ENCODE measurements around the gene GJA3. TPM values are rescaled to one million over a fixed set of nuclear protein-coding genes. Genes with fewer than 3 reads are reported as not detected.

Gene GJA3
- total and polyA plus RNA-seq, 4 donors = 0.13 to 1.6 (median 0.43) TPM

- Histone ChIP-seq H3K27ac (ENCODE audit: low read depth, low read length) (no peak overlapping the region), H3K27me3 (ENCODE audit: control insufficient read depth, insufficient read depth, low read length) (peaks cover 19% of the 10 kb centered on the region), H3K36me3 (ENCODE audit: control insufficient read depth, insufficient read depth, low read length) (no peaks in the 10 kb centered on the region), H3K9me3 (ENCODE audit: control insufficient read depth, insufficient read depth, low read length) (no peaks in the 10 kb centered on the region), H3K4me3 (ENCODE audit: low read depth, low read length) (no peak overlapping the region), H3K4me1 (ENCODE audit: control insufficient read depth, insufficient read depth, low read length) (no peaks in the 10 kb centered on the region)
- peak in 1 of 6 donors; percentile 55 for DNase-seq (ENCODE audit: low read depth in 4 of 6, low spot score in 6 of 6)
- 69% methylated on average over 6 of the region's 12 CpGs for WGBS (ENCODE audit: insufficient coverage)
These were observed 24.7 kb upstream of the GJA3 start for GRCh38 chr13:20185366-20186056.

- H3K27me3 ChIP-seq (ENCODE audit: control insufficient read depth, insufficient read depth, low read length) = peaks cover 20% of the 10 kb centered on the region
- H3K27ac ChIP-seq (ENCODE audit: low read depth, low read length) = no peak overlapping the region
- H3K4me3 ChIP-seq (ENCODE audit: low read depth, low read length) = no peak overlapping the region
- peak in 5 of 6 donors; percentile 63 to 94 (median 67) for DNase-seq (ENCODE audit: low read depth in 4 of 6, low spot score in 6 of 6)
- no peaks in the 10 kb centered on the region for H3K36me3 ChIP-seq (ENCODE audit: control insufficient read depth, insufficient read depth, low read length)
- H3K4me1 ChIP-seq (ENCODE audit: control insufficient read depth, insufficient read depth, low read length) = peaks cover 6% of the 10 kb centered on the region
- WGBS (ENCODE audit: insufficient coverage) = 28% methylated on average over 4 of the region's 5 CpGs
- H3K9me3 ChIP-seq (ENCODE audit: control insufficient read depth, insufficient read depth, low read length) = no peaks in the 10 kb centered on the region
These were observed 21.5 kb upstream of the GJA3 start for GRCh38 chr13:20182231-20182846.

- Histone ChIP-seq H3K9me3 (ENCODE audit: control insufficient read depth, insufficient read depth, low read length) (no peaks in the 10 kb centered on the region), H3K27ac (ENCODE audit: low read depth, low read length) (no peak overlapping the region), H3K27me3 (ENCODE audit: control insufficient read depth, insufficient read depth, low read length) (peaks cover 29% of the 10 kb centered on the region), H3K4me3 (ENCODE audit: low read depth, low read length) (no peak overlapping the region), H3K36me3 (ENCODE audit: control insufficient read depth, insufficient read depth, low read length) (no peaks in the 10 kb centered on the region), H3K4me1 (ENCODE audit: control insufficient read depth, insufficient read depth, low read length) (peaks cover 12% of the 10 kb centered on the region)
- DNase-seq (ENCODE audit: low read depth in 4 of 6, low spot score in 6 of 6) = peak in 2 of 6 donors; percentile 69 to 88
- 20% methylated on average over 1 of the region's 3 CpGs for WGBS (ENCODE audit: insufficient coverage)
These were observed 20.3 kb upstream of the GJA3 start for GRCh38 chr13:20181188-20181587.

- Histone ChIP-seq H3K4me1 (ENCODE audit: control insufficient read depth, insufficient read depth, low read length) (peaks cover 12% of the 10 kb centered on the region), H3K9me3 (ENCODE audit: control insufficient read depth, insufficient read depth, low read length) (no peaks in the 10 kb centered on the region), H3K4me3 (ENCODE audit: low read depth, low read length) (no peak overlapping the region), H3K36me3 (ENCODE audit: control insufficient read depth, insufficient read depth, low read length) (no peaks in the 10 kb centered on the region), H3K27ac (ENCODE audit: low read depth, low read length) (no peak overlapping the region), H3K27me3 (ENCODE audit: control insufficient read depth, insufficient read depth, low read length) (peaks cover 29% of the 10 kb centered on the region)
- DNase-seq (ENCODE audit: low read depth in 4 of 6, low spot score in 6 of 6) = no peak
- 73% methylated on average over 5 of the region's 5 CpGs for WGBS (ENCODE audit: insufficient coverage)
These were observed 17.3 kb upstream of the GJA3 start for GRCh38 chr13:20178156-20178555.

GRCh38 chr13:20177049-20177831 is 16.4 kb upstream of the GJA3 start:
- no peak overlapping the region for H3K4me3 ChIP-seq (ENCODE audit: low read depth, low read length)
- no peak for DNase-seq (ENCODE audit: low read depth in 4 of 6, low spot score in 6 of 6)
- H3K4me1 ChIP-seq (ENCODE audit: control insufficient read depth, insufficient read depth, low read length) = peaks cover 12% of the 10 kb centered on the region
- peaks cover 29% of the 10 kb centered on the region for H3K27me3 ChIP-seq (ENCODE audit: control insufficient read depth, insufficient read depth, low read length)
- no peak overlapping the region for H3K27ac ChIP-seq (ENCODE audit: low read depth, low read length)
- no peaks in the 10 kb centered on the region for H3K9me3 ChIP-seq (ENCODE audit: control insufficient read depth, insufficient read depth, low read length)
- no peaks in the 10 kb centered on the region for H3K36me3 ChIP-seq (ENCODE audit: control insufficient read depth, insufficient read depth, low read length)
- 36% methylated on average over 67 of the region's 67 CpGs for WGBS (ENCODE audit: insufficient coverage)

GRCh38 chr13:20175907-20176652 is 15.2 kb upstream of the GJA3 start:
- peaks cover 29% of the 10 kb centered on the region for H3K27me3 ChIP-seq (ENCODE audit: control insufficient read depth, insufficient read depth, low read length)
- 76% methylated on average over 13 of the region's 14 CpGs for WGBS (ENCODE audit: insufficient coverage)
- peak in 1 of 6 donors; percentile 43 for DNase-seq (ENCODE audit: low read depth in 4 of 6, low spot score in 6 of 6)
- H3K4me1 ChIP-seq (ENCODE audit: control insufficient read depth, insufficient read depth, low read length) = peaks cover 12% of the 10 kb centered on the region
- no peaks in the 10 kb centered on the region for H3K36me3 ChIP-seq (ENCODE audit: control insufficient read depth, insufficient read depth, low read length)
- no peaks in the 10 kb centered on the region for H3K9me3 ChIP-seq (ENCODE audit: control insufficient read depth, insufficient read depth, low read length)
- H3K27ac ChIP-seq (ENCODE audit: low read depth, low read length) = no peak overlapping the region
- H3K4me3 ChIP-seq (ENCODE audit: low read depth, low read length) = no peak overlapping the region

GRCh38 chr13:20175406-20175794 is 14.5 kb upstream of the GJA3 start:
- Histone ChIP-seq H3K27me3 (ENCODE audit: control insufficient read depth, insufficient read depth, low read length) (peaks cover 31% of the 10 kb centered on the region), H3K4me1 (ENCODE audit: control insufficient read depth, insufficient read depth, low read length) (peaks cover 12% of the 10 kb centered on the region), H3K9me3 (ENCODE audit: control insufficient read depth, insufficient read depth, low read length) (no peaks in the 10 kb centered on the region), H3K36me3 (ENCODE audit: control insufficient read depth, insufficient read depth, low read length) (no peaks in the 10 kb centered on the region), H3K27ac (ENCODE audit: low read depth, low read length) (no peak overlapping the region), H3K4me3 (ENCODE audit: low read depth, low read length) (no peak overlapping the region)
- WGBS (ENCODE audit: insufficient coverage) = 67% methylated on average over 1 of the region's 3 CpGs
- no peak for DNase-seq (ENCODE audit: low read depth in 4 of 6, low spot score in 6 of 6)

GRCh38 chr13:20174656-20175405 is 14.0 kb upstream of the GJA3 start:
- H3K9me3 ChIP-seq (ENCODE audit: control insufficient read depth, insufficient read depth, low read length) = no peaks in the 10 kb centered on the region
- peaks cover 31% of the 10 kb centered on the region for H3K27me3 ChIP-seq (ENCODE audit: control insufficient read depth, insufficient read depth, low read length)
- no peak overlapping the region for H3K27ac ChIP-seq (ENCODE audit: low read depth, low read length)
- peaks cover 12% of the 10 kb centered on the region for H3K4me1 ChIP-seq (ENCODE audit: control insufficient read depth, insufficient read depth, low read length)
- 66% methylated on average over 13 of the region's 22 CpGs for WGBS (ENCODE audit: insufficient coverage)
- H3K36me3 ChIP-seq (ENCODE audit: control insufficient read depth, insufficient read depth, low read length) = no peaks in the 10 kb centered on the region
- H3K4me3 ChIP-seq (ENCODE audit: low read depth, low read length) = no peak overlapping the region
- peak in 1 of 6 donors; percentile 25 for DNase-seq (ENCODE audit: low read depth in 4 of 6, low spot score in 6 of 6)

Measured in spinal cord (tissue), 10 donors.